GM23338 (cell line): Measurements from ENCODE around the gene NRG3. TPM values are rescaled to one million over a fixed set of nuclear protein-coding genes. Genes with fewer than 3 reads are reported as not detected.
A peak's percentile ranks its signal among the peaks of the same experiment; 100 is the strongest.

Experiments used
- ATAC-seq: fragments of 200-7000 bp; cut with Tn5 transposase; 3 replicates; pipeline ENCODE4 v1.9.1; 2020
- DNase-seq: peaks from one replicate; pipeline ENCODE4 v3.0.0-alpha.2; 2015; ENCODE audit warnings: low spot score
- H2AFZ ChIP-seq: fragments of 200-600 bp; sonication (generic); 2 replicates; pipeline ENCODE4 v1.8.0; 2016; ENCODE audit warnings: antibody characterized with exemption, mild to moderate bottlenecking, moderate library complexity
- H3F3A ChIP-seq: fragments of 200-600 bp; sonication (generic); replicated peaks from 2 replicates; pipeline ENCODE4 v1.8.0; 2017; ENCODE audit warnings: antibody characterized with exemption, mixed run types, low read depth
- H3K27ac ChIP-seq: fragments of 200-600 bp; sonication (generic); 2 replicates; pipeline ENCODE4 v1.6.1; 2016; ENCODE audit warnings: low read depth
- H3K27me3 ChIP-seq: fragments of 200-600 bp; sonication (generic); 2 replicates; pipeline ENCODE4 v1.8.0; 2016; ENCODE audit warnings: mild to moderate bottlenecking, mixed run types, moderate library complexity; ENCODE audit not compliant: insufficient read depth
- H3K36me3 ChIP-seq: fragments of 200-600 bp; sonication (generic); 2 replicates; pipeline ENCODE4 v1.8.0; 2016; ENCODE audit warnings: mild to moderate bottlenecking; ENCODE audit not compliant: insufficient read depth
- H3K4me1 ChIP-seq: fragments of 200-600 bp; sonication (generic); 2 replicates; pipeline ENCODE4 v1.8.0; 2016; ENCODE audit warnings: mild to moderate bottlenecking, moderate library complexity; ENCODE audit not compliant: insufficient read depth
- H3K4me2 ChIP-seq: fragments of 200-600 bp; sonication (generic); 2 replicates; pipeline ENCODE4 v1.7.1; 2017; ENCODE audit warnings: mixed run types
- H3K4me3 ChIP-seq: fragments of 200-600 bp; sonication (generic); 2 replicates; pipeline ENCODE4 v1.6.1; 2016; ENCODE audit warnings: mixed run types
- H3K79me2 ChIP-seq: fragments of 200-600 bp; sonication (generic); replicated peaks from 2 replicates; pipeline ENCODE4 v1.8.0; 2017; ENCODE audit warnings: mild to moderate bottlenecking; ENCODE audit not compliant: insufficient read depth
- H3K9me2 ChIP-seq: fragments of 200-600 bp; sonication (generic); 2 replicates; pipeline ENCODE4 v1.8.0; 2017; ENCODE audit not compliant: insufficient read depth
- H4K20me1 ChIP-seq: fragments of 200-600 bp; sonication (generic); replicated peaks from 2 replicates; pipeline ENCODE4 v1.8.0; 2017; ENCODE audit warnings: mild to moderate bottlenecking; ENCODE audit not compliant: insufficient read depth
- H3K27ac Mint-ChIP-seq: 2 replicates; pipeline ENCODE4 v1.8.0; 2020; ENCODE audit warnings: inconsistent platforms, mild to moderate bottlenecking, moderate library complexity, mixed read lengths
- H3K27me3 Mint-ChIP-seq: 3 replicates; pipeline ENCODE4 v1.8.0; 2022; ENCODE audit warnings: low read depth, mild to moderate bottlenecking, moderate library complexity, mixed read lengths, inconsistent platforms; ENCODE audit not compliant: insufficient read depth, poor library complexity
- H3K36me3 Mint-ChIP-seq: 3 replicates; pipeline ENCODE4 v1.8.0; 2021; ENCODE audit warnings: low read depth, mild to moderate bottlenecking, inconsistent platforms, moderate library complexity, mixed read lengths
- H3K4me1 Mint-ChIP-seq: 3 replicates; pipeline ENCODE4 v1.8.0; 2020; ENCODE audit warnings: mild to moderate bottlenecking, inconsistent platforms, mixed read lengths
- H3K4me3 Mint-ChIP-seq: 3 replicates; pipeline ENCODE4 v1.8.0; 2021; ENCODE audit warnings: moderate library complexity, mild to moderate bottlenecking, inconsistent platforms, mixed read lengths
- H3K9me3 Mint-ChIP-seq: 3 replicates; pipeline ENCODE4 v1.8.0; 2020; ENCODE audit warnings: moderate library complexity, mild to moderate bottlenecking, inconsistent platforms, mixed read lengths
- CREB1 ChIP-seq: fragments of 250-450 bp; sonication (Bioruptor Pico); IDR thresholded peaks from 2 replicates; pipeline ENCODE4 v1.5.0; 2020; ENCODE audit warnings: low read depth, mild to moderate bottlenecking, moderate library complexity
- ETS1 ChIP-seq: IDR thresholded peaks from 2 replicates; pipeline ENCODE4 v1.6.1; 2016; ENCODE audit warnings: antibody characterized with exemption
- EZH2 ChIP-seq: fragments of 200-600 bp; sonication (generic); IDR thresholded peaks from one replicate; pipeline ENCODE4 v1.8.0; 2017; ENCODE audit warnings: antibody characterized with exemption, mild to moderate bottlenecking, low read depth; ENCODE audit not compliant: unreplicated experiment
- JUNB ChIP-seq: IDR thresholded peaks from one replicate; pipeline ENCODE4 v1.6.1; 2016; ENCODE audit warnings: antibody characterized with exemption; ENCODE audit not compliant: unreplicated experiment
- NANOG ChIP-seq: IDR thresholded peaks from 2 replicates; pipeline ENCODE4 v1.6.1; 2016; ENCODE audit warnings: antibody characterized with exemption, borderline replicate concordance
- POLR2AphosphoS5 ChIP-seq: IDR thresholded peaks from 2 replicates; pipeline ENCODE4 v1.6.1; 2016; ENCODE audit warnings: antibody characterized with exemption, low read depth
- ZNF331 ChIP-seq: fragments of 250-450 bp; sonication (Bioruptor Pico); IDR thresholded peaks from 2 replicates; pipeline ENCODE4 v1.5.0; 2020; ENCODE audit warnings: low read depth, mild to moderate bottlenecking, moderate library complexity
- polyA plus RNA-seq: library from polyadenylated mRNA; unstranded; fragments of >200 nt; fragmentation: Nextera tagmentation; extraction: Ambion mirVana; gene quantifications from 2 replicates; pipeline ENCODE4 v1.2.1, GENCODE V29; 2016
- total RNA-seq: library from RNA; depleted of rRNA; stranded (reverse); fragments of >200 nt; shearing (Covaris generic); gene quantifications from 2 replicates; pipeline ENCODE4 v1.2.3, GENCODE V29; 2014
- TF ChIP-seq, protein P1 (sequence below): fragments of 250-450 bp; sonication (Bioruptor Pico); IDR thresholded peaks from 2 replicates; pipeline ENCODE4 v1.5.0; 2020; ENCODE audit warnings: mild to moderate bottlenecking, moderate library complexity
- TF ChIP-seq, protein P2 (sequence below), 2 experiments: fragments of 200-600 bp in 1 of 2; sonication (generic) in 1 of 2; conservative IDR thresholded peaks; 2 replicates each; pipeline versions ENCODE4 v1.5.1 to v1.6.1; 2016 to 2017; ENCODE audit warnings: antibody characterized with exemption in 2 of 2, low read depth in 2 of 2, mild to moderate bottlenecking in 2 of 2, moderate library complexity in 1 of 2

NRG3 gene
- total and polyA plus RNA-seq, 2 experiments from 2014 or later, result 1.9 to 3.9 TPM

DNA sequence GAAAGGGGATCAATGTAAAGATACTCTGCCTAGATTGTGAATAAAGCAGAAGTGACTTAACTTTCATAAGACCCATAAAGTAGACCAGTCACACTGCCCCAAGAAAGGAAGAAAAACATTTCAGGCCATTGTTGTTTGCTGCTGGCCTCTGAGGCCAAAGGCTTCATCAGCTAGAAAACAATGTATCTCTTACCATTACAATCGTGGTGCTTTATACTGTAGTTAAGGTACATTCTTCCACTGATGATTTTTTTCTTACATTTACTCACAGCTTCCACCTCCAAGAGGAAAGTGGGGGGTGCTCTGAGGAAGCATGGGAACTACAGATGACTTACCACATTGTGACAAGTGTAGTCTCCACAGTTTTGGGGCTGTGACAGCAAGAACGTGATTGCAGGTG, 68.6 kb downstream of the NRG3 start:
- Histone ChIP-seq H3K4me2 (peak overlapping the region; percentile 8; the same call in 1 of the 2 replicates), H3K9me2 (no peaks in the 10 kb centered on the region), H3K27me3 (no peaks in the 10 kb centered on the region), H3K4me3 (no peak overlapping the region), H4K20me1 (no peaks in the 10 kb centered on the region), H3K36me3 (no peaks in the 10 kb centered on the region), H3K4me1 (peaks cover 8% of the 10 kb centered on the region), H3K27ac (peak overlapping the region; percentile 30; the same call in 1 of the 2 replicates), H2AFZ (no peak overlapping the region), H3F3A (no peaks in the 10 kb centered on the region), H3K79me2 (no peaks in the 10 kb centered on the region)
- TF ChIP-seq CREB1 (CRISPR knock-in tag), result no peak
- no peak for TF ChIP-seq POLR2AphosphoS5
- no peak for TF ChIP-seq ZNF331 (CRISPR knock-in tag)
- TF ChIP-seq EZH2, result no peak
- TF ChIP-seq NANOG, result peak; percentile 52; the same call in 1 of the 2 replicates
- TF ChIP-seq JUNB, result no peak
- TF ChIP-seq, protein P1, sequence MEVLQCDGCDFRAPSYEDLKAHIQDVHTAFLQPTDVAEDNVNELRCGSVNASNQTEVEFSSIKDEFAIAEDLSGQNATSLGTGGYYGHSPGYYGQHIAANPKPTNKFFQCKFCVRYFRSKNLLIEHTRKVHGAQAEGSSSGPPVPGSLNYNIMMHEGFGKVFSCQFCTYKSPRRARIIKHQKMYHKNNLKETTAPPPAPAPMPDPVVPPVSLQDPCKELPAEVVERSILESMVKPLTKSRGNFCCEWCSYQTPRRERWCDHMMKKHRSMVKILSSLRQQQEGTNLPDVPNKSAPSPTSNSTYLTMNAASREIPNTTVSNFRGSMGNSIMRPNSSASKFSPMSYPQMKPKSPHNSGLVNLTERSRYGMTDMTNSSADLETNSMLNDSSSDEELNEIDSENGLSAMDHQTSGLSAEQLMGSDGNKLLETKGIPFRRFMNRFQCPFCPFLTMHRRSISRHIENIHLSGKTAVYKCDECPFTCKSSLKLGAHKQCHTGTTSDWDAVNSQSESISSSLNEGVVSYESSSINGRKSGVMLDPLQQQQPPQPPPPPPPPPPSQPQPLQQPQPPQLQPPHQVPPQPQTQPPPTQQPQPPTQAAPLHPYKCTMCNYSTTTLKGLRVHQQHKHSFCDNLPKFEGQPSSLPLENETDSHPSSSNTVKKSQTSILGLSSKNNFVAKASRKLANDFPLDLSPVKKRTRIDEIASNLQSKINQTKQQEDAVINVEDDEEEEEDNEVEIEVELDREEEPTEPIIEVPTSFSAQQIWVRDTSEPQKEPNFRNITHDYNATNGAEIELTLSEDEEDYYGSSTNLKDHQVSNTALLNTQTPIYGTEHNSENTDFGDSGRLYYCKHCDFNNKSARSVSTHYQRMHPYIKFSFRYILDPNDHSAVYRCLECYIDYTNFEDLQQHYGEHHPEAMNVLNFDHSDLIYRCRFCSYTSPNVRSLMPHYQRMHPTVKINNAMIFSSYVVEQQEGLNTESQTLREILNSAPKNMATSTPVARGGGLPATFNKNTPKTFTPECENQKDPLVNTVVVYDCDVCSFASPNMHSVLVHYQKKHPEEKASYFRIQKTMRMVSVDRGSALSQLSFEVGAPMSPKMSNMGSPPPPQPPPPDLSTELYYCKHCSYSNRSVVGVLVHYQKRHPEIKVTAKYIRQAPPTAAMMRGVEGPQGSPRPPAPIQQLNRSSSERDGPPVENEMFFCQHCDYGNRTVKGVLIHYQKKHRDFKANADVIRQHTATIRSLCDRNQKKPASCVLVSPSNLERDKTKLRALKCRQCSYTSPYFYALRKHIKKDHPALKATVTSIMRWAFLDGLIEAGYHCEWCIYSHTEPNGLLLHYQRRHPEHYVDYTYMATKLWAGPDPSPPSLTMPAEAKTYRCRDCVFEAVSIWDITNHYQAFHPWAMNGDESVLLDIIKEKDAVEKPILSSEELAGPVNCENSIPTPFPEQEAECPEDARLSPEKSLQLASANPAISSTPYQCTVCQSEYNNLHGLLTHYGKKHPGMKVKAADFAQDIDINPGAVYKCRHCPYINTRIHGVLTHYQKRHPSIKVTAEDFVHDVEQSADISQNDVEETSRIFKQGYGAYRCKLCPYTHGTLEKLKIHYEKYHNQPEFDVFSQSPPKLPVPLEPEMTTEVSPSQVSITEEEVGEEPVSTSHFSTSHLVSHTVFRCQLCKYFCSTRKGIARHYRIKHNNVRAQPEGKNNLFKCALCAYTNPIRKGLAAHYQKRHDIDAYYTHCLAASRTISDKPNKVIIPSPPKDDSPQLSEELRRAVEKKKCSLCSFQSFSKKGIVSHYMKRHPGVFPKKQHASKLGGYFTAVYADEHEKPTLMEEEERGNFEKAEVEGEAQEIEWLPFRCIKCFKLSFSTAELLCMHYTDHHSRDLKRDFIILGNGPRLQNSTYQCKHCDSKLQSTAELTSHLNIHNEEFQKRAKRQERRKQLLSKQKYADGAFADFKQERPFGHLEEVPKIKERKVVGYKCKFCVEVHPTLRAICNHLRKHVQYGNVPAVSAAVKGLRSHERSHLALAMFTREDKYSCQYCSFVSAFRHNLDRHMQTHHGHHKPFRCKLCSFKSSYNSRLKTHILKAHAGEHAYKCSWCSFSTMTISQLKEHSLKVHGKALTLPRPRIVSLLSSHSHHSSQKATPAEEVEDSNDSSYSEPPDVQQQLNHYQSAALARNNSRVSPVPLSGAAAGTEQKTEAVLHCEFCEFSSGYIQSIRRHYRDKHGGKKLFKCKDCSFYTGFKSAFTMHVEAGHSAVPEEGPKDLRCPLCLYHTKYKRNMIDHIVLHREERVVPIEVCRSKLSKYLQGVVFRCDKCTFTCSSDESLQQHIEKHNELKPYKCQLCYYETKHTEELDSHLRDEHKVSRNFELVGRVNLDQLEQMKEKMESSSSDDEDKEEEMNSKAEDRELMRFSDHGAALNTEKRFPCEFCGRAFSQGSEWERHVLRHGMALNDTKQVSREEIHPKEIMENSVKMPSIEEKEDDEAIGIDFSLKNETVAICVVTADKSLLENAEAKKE (CRISPR knock-in tag), result no peak
- TF ChIP-seq, protein P2, sequence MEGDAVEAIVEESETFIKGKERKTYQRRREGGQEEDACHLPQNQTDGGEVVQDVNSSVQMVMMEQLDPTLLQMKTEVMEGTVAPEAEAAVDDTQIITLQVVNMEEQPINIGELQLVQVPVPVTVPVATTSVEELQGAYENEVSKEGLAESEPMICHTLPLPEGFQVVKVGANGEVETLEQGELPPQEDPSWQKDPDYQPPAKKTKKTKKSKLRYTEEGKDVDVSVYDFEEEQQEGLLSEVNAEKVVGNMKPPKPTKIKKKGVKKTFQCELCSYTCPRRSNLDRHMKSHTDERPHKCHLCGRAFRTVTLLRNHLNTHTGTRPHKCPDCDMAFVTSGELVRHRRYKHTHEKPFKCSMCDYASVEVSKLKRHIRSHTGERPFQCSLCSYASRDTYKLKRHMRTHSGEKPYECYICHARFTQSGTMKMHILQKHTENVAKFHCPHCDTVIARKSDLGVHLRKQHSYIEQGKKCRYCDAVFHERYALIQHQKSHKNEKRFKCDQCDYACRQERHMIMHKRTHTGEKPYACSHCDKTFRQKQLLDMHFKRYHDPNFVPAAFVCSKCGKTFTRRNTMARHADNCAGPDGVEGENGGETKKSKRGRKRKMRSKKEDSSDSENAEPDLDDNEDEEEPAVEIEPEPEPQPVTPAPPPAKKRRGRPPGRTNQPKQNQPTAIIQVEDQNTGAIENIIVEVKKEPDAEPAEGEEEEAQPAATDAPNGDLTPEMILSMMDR (conservative IDR thresholded peaks at IDR 0.05; ENCODE audit: low read depth in 2 of 2), result no peak
- TF ChIP-seq ETS1, result no peak
- Mint-ChIP-seq H3K27ac (peak overlapping the region; percentile 51; the same call in 1 of the 2 replicates), H3K4me1 (peaks cover 20% of the 10 kb centered on the region), H3K36me3 (no peaks in the 10 kb centered on the region; the same call in 2 of the 3 replicates), H3K9me3 (no peaks in the 10 kb centered on the region), H3K4me3 (no peak overlapping the region), H3K27me3 (no peaks in the 10 kb centered on the region)
- DNase-seq (peak; percentile 37), ATAC-seq (peak; percentile 69)
